HG03442 (cell line): ENCODE measurements around the gene NRXN3.

ENCODE experiments used
- ATAC-seq: cut with Tn5 transposase; IDR thresholded peaks from one replicate; pipeline ENCODE4 v1.9.1; 2021; ENCODE audit warnings: mild to moderate bottlenecking, moderate library complexity; ENCODE audit not compliant: unreplicated experiment

NRXN3 gene

DNA sequence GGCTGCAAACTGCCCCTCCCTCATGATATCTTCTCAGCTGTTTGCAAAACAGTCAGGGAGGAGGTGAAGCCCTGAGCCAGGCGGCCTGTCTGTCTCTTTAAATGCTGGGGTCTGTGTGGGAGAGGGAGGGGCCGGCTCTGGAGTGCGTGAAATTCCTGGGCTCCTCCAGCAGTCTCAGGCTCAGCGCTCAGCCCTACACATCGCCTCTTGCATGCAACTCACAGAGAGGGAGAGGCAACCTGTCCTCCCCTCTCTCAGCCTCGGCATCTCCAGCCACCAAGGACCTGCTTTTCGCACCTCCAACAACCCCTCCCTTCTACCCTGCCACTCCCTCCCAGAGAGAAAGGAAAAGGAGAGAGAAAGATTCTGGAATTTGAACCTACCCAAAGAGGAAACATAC is at the start of gene NRXN3:
NRXN3 (plus strand) TSS at position 171 of the 400 bp plus-strand sequence. CDS start 72,721 bp downstream, outside the sequence.
- no peak for ATAC-seq

DNA sequence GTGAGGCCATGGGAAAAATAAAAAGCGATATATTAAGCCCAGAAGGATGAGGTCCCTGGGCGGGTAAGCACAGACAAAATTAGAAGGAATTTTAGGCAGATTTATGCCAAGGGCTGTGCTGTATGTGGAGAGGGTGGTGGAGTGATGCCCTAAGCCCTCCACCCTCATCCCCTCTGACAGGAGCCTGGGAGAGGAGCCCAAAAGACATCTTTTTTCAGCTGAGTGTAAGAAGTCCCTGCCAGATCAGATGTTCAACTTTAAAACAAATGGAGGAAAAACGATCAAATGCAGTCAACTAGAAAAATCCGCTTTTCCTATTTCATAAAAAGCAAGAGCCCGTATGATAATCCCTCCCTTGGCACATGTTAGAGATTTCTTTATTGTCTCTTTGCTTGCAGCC is 47.7 kb upstream of the NRXN3 start:
- ATAC-seq: no peak

DNA sequence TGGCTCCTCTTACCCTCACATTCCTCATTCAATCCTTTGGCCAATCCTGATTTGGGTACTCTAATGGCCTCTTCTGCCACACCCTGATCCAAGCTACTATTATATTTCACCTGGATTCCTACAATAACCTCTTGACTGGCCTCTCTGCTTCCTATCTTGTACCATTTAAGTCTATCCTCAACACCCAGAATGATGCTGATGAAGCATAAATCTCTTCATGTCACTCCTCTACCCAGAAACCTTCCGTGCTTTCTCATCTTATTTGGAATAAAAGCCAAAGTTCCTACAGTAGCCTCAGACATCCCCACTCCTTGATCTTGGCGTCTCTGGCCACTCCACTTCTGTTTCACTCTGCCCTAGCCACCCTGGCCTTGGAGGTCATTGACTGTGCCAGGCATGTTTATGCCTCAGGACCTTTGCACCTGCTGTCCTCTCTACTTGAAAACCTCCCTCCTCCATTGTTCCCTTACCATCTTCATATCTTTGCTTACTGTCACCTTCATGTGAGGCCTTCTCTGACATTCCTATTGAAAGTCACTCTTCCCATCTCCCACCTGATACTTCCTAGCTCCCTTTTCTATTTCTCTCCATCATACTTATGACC is 46.4 kb upstream of the NRXN3 start:
- ATAC-seq: no peak

DNA sequence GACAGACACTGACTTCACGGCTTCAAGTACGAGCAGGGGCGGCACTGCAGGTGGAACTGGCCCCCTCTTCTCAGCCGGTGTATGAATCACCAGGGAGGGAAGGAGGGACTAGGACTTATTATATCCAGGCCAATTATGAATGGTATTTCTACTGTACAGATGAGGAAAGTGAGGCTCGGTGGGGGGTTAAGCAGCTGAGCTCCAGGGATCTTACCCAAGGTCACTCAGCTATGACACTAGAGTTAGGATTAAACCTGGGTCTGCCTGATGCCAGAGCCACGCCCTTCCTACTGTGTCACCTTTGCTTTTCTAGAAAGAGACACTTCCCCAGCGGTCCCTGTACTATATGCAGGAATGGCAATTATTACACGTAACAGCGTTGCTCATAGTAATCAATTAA is 42.2 kb upstream of the NRXN3 start:
- no peak for ATAC-seq

DNA sequence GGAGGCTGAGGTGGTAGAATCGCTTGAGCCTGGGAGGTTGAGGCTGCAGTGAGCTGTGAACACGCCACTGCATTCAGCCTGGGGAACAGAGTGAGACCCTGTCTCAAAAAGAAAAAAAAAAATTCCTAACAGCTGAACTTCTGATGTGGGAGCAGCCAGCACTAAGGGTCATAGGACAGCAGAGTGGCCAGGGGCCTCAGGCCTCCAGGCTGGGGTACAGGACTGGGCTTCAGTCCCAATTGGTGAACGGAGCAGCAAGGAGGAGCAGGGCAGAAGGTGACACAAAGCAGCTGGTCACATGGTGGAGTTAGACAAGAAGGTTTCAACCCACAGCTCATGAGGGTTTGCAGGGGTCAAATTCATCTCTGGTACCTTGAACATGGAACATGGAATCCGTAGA is 40.8 kb upstream of the NRXN3 start:
- ATAC-seq: no peak

DNA sequence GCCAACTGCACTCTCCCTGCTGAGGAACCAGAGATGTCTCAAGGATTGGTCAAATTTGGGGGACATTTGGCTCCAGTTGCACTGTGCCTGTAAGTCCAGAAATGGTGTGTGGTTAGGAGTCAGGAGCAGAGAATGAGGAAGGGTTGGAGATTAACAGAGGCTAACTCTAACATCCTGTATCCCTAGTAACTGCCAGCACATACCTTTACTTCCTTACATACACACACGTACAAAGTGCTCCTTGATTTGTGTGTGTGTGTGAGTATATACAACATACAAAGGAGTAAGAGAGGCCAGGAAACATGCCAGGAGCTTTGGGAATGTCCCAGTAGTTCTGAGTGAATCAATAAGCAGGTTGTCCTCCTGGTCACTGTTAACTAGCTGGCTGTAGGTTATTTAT is 39.8 kb upstream of the NRXN3 start:
- no peak for ATAC-seq

DNA sequence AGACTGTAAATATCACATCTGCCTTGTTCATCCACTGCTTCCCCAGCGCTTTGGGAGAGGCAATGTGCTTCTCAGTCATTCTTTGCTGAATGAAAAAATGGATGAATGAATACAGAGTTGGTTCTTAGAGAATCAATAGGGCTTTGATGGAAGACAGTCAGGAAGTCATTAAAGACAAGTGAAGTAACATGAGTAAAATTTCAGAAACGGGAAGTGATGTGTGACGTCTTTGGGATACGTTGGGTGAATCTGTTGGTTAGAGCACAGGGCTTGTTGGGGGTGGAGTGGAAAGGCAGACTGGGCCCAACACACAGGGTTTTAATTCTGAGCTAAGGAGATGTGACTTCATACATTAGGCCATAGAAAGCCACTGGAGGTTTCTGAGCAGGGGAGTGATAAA is 39.0 kb upstream of the NRXN3 start:
- no peak for ATAC-seq

DNA sequence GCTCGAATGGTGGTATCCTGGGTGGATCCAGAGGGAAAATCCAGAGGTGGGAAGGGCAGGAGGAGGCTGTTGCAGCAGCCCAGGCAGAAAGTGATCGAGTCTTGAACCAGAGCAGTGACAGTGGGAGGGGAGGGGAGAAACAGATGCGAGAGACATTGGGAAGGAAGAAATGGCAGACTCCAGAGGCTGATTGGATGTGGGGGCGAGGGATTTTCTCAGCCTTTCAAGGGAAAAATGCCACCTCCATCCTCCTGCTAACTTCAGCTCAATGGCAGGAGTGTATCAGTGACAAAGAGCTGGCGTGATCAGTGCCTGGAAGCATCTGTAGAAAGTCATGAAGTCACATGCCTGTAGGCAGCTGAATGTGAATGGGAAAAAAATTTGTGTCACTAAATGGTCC is 38.6 kb upstream of the NRXN3 start:
- no peak for ATAC-seq

DNA sequence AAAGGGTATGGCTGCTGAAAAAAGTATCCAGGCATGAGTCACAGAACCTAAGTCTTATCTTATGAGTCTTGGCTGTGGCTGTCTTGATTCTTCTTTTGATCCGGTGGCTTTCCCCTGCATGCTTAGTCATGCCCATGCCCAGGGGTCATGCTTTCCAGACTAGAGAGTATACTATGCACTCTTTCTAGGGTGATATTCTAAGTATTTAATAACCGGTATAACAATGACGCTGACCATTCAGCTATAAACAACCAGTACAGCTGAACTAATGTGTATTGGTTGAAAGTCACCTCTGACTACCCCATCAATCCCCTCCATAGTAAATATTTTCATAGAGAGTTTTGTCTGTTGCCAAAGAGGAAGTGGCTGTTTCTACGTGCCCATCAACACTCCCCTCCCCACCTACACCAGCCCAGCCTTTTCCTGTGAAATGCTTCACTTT is 34.7 kb upstream of the NRXN3 start:
- ATAC-seq: peak; percentile 86

DNA sequence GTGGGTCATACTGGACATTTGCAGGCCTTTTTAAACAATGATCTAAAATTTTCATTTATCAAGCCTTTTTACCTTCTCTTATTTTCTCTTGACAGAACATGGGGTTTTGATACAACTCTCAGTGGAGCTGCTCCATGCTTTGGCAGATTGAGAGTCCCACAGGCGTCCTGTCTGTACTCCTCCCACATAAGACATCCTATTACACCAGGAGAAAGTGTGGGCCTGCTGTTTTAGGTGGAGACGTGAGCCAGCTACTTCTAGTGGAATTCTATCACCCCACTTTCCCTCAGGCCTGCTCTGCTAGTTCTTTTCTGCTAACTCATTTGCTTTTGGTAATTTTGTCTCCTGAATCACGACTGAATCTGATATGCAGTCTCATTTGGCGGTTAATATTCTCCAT is 33.5 kb upstream of the NRXN3 start:
- ATAC-seq: no peak

DNA sequence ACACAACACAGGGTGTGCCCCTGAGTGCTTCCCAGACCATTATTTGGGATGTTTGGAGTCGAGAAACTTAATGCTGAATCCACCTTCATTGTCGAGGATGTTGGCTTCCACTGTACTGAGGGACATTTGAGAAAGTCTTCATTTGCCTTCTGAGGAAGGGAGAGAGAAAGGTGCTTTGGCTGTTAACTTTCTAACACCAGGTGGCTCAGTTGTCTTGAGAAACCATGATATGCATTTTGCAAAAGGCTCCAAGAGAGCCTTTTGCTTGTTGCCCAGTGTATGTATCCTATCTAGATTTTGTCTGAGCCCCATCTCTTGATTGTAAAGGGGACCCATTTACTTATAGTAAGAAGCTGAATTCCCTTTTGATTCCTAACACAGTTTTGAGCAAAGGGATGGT is 28.6 kb upstream of the NRXN3 start:
- ATAC-seq: no peak

DNA sequence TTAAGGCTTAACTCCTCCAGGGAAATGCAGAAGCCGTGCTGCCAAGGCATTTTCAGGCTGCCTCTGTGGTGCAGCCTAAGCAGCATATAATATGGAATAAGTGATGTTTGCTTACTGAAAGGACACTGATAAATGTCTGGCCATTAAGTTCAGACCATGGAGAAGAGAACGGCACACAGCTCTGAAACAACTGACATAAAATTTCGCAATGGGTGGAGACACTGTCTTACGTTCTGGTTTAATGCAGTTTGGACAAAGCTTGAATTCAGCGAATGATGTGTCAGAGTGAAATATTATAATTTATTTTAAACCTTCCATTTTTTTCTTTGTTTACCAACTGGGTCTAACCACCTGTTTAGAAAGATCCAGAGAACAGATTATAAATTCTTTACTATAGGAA is 27.2 kb upstream of the NRXN3 start:
- ATAC-seq: no peak

DNA sequence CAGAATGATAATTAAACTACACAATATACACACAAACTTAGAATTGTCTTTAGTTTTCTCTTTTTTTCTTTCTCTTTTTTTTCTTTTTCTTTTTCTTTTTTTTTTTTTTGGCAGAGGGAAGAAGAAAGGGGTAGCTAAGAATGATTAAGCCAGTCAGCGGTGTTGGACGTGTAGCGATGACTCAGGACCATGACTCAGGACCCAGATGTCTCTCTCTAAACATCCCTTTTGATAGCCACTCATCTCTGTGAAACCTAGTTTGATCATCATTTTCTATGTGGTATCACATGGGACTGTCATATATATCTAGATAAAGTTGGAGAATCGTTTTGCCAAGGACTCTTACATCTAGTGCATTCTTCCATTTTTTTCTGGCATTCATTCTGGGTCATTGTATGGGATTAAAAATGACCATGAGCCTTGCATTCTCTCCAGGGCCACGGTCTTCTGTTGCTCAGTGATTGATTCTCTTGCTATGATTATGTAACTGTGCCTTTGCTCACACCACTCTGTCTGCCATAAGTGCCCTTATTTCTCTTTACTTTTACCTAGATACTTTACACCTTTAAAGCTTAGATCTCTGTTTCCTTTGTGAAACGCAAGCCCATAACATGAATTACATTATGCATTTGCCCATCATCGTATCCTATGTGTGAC is 26.6 kb upstream of the NRXN3 start:
- no peak for ATAC-seq

DNA sequence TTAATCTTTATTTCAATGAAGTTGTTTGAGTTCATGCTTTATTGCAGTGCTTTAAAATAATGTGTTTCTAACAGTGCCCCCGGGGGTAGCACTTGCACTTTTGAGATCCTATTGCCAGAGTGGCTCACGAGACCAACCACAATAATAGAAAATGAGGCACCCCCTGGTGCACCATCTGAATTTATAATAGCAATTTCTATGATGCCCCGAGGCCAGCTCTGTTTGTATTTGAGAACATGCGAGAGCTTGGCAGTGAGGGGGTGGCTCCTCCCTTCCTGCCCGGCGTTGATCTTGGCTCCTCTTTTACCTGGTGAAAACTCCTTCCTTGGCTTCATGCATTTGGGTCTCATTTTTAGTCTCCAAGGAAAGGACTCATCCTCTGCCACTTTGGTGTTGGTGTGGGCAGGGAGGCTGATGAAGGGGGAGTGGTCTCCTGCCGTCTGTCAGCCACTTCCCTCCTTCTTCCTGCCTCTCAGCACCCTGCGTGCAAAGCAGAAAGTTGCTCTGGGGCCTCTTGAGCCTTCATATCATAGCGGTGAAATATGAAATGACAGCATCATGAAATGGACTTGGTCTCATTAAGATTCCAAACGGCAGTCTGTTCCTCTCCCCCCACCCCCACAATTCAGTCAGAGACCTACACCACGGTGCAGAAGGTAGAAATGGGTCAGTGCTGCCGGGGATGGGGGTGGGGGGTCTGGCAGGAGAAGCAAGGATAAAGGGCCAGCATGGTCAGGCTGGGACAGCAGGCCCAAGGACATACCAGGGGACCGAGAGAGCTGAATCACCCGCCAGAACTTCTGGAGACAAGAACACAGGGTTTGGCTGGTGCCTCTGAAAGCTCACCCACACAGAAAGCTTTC is 17.7 kb upstream of the NRXN3 start:
- ATAC-seq: no peak

DNA sequence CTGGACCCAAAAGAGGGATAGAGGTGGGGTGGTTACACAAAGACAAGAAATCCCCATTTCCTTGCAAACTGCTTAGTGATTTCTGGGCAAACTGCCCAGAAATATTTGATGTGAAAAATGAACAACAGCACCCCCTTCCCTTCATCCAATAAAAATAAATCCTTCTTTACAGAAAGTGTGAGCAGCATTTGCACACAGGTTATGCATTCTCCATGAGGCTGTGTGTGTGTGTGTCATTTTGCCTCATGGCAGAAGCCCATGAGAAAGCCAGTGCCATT is 17.2 kb upstream of the NRXN3 start:
- no peak for ATAC-seq

DNA sequence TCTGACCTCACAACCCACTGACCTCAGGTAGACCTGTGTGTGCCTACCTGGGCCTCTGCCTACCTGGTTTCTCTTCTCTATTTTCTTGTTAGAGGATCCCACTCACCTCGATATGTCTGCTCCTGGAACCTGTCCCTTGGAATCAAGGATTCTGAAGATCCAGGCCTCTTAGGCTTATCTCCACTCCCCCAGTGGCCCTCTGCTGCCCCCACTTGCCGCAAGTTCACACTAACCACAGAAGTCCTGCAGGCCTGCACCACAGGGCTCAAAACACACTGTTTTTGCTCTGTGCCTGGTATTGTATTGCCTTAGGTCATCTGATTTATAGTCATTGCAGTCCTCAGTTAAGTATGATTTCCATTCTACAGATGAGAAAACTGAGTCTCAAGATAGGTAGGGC is 15.3 kb upstream of the NRXN3 start:
- ATAC-seq: no peak

DNA sequence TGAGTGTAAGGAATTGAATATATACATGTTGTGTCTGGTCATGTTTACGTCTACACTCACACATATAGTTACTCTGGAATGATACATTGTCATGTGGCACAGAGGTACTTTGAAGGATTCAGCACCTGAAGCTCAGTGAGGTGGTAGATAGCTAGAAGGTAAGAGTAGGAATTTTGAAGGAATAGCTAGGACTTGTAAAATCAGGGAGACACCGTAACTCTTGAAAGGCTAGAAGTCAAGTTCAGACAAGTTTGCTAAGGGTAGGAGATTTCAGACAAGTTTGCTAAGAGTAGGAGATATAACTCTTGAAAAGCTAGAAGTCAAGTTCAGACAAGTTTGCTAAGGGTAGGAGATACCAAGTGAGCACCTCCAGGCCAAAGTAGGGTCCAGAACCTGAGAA is 14.0 kb upstream of the NRXN3 start:
- no peak for ATAC-seq

DNA sequence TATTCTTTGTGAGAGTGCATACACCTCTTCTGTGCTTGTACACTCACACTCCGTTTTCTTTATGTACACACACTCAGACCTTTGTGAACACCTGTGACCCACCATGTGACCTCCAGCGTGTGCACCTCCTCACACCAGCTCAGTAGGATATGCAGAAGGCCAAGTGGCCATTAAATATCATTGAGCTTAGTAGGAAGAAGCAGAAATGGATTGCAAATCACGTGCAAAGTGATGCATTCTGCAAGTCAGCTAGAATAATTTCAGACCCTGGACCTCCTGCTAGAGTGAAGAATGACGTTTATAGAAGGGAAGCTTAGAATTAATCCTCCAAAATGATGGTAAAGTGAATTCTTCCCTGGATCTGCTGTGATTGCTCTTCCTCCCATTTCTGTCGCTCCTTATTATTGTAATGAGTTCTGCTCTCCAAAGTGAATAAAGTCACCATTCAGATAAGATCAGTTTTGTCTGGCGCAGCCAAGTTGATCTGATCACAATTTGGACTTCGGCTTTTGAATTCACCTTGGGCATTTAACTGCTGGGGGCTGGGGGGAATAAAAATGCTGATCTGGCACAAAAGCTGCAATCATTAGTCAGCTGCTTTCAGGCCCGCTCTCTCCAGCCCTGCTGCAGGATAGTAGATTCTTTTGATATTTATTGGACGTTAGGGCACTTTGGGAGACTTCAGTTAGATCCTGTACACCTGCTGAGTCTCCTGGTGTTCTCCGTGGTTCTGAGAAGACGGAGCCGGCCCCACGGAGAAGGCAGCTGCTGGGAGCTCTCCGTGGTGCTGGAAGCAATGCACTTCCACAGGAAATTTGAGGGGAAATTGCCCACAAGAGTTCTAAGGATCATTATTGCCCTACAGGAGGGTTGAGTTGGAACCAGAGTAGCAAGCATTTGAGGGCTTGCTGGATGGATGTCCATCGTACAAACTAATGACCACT is 12.4 kb upstream of the NRXN3 start:
- no peak for ATAC-seq

DNA sequence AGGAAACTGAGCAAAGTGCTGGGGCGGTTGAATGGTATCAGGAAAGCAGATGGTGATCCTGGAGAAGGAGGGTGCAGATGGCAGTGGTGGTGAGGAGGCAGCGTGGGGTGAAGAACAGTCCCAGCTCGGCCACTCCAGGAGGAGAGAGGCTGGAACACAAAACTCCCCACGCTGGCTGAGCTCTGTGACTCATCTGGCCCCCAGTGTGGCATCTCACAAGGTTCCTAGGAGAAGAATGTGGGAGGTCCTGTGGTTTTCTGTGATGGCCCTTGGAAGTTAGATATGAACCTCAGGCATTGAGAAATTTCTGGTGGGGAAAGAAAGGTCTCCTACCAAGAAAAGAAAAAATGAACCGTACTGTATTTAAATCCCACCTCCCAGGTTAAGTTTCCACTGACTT is 8.0 kb upstream of the NRXN3 start:
- no peak for ATAC-seq

DNA sequence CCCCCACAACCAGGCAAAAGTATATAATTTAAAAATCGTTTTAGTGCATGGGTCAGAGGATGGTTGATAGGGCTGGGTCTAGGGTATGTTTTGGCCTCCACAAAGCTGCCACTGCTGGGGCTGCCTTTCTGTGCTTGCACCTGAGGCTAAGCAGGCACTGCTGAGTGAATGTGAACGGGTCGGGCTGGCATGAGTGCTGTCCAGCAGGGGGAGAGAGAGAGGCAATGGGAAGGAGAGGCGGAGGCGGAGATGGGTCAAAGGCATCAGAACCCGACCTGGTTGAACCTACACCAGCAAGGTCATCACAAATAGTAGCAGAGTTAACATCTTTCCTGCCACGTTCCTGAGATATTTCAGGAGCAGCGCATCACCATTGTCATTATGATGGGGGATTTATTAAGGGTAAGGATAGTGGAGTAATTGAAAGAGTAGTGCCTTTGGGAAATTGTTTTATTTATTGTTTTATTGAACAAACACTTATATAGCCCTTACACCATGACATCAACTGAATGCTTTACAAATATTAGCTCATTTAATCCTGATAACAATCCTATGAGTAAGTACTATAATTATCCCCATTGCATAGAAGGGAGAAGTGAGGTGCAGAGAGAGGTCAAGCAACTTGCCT is 5.8 kb upstream of the NRXN3 start:
- ATAC-seq: no peak

DNA sequence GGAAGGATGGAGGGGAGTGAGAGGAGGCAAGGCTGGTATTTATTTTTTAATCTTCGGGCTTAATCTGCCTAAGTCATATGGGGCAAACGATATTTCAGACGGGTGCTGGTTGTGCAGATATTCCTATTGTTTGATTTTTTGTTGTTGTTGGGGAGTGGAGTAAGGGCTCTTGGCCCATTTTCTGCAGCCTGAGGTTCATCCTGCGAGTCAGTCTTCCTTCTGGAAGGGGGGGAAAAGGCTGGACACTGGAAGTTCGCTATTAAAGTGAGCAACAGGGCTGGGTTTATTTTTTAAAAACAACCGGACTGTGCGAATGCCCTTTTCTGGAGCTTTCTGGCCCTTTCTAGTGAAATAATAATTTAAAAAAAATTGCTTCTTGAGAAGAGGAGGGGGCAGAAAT is 2.3 kb downstream of the NRXN3 start:
- no peak for ATAC-seq
